ENCODE data around the gene DLGAP1.

GRCh38 chr18:3973191-3973850 is 481.8 kb downstream of the DLGAP1 start:
- TF ChIP-seq CTCF (IDR thresholded peaks at IDR 0.05 in 8 of 11, conservative IDR thresholded peaks at IDR 0.05 in 3 of 11) (no peak), POLR2AphosphoS5 (IDR thresholded peaks at IDR 0.05) (no peak), POLR2A (IDR thresholded peaks at IDR 0.05) (no peak)

Measured in spleen (tissue), 7 donors.